ENCODE data around the gene HIVEP1.

Gene HIVEP1

DNA sequence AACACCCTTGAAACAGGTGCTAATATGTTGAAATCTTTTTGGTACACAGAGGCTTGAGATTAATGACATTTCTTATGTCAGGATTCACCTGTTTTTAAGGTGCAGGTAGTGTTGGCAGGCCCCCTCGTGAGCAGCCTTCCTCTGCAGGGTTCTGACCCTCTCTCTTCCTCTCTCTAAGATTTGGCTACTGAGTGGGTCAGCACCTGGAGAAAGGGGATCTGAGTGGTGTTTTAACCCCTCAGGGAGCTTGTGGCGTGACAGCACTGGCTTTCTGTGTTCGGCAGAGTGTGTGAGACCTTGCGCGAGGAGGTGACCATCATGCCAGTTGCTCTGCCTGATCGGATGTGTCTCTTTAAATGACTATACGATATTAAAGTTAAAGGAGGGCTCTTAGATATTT, 37.1 kb downstream of the HIVEP1 start:
- TF ChIP-seq YY1 (IDR thresholded peaks at IDR 0.05; ENCODE audit: insufficient read depth, insufficient read length) (no peak), SUZ12 (IDR thresholded peaks at IDR 0.05; ENCODE audit: extremely low read depth, insufficient read depth, insufficient read length) (no peak), ZNF274 (IDR thresholded peaks at IDR 0.05; ENCODE audit: low read depth, low read length) (no peak)
- no peak overlapping the region for H3K9ac ChIP-seq (ENCODE audit: insufficient read length, low read depth)

DNA sequence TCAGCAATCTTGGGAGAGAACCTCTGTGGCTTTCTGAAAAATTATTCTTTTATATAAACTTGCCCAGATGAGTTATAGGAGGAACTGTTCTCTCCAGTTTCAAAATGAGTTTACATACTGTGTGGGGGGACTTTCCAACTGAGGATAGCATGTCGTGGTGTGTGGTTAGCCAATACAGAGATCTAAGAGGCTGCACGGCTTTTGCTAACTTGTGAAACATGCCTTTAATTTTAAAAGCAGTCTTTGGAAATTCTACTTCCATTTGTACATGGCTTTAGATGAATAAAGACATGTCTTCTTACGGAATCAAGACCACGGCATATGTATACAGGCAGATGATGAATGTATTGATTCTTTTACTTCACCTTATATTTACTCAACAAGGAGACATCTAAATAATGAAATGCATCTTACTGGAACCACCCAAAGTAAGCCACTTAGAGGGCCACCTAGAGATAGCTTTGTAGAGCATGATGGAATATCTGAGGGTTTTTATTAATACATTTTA, 39.8 kb downstream of the HIVEP1 start:
- H3K4me3 ChIP-seq (ENCODE audit: insufficient read length, low read depth), result no peak overlapping the region
- peaks cover 4% of the 10 kb centered on the region for H3K36me3 ChIP-seq (ENCODE audit: insufficient read depth, insufficient read length, low read length)
- no peak overlapping the region for H3K9ac ChIP-seq (ENCODE audit: insufficient read length, low read depth)
- no peaks in the 10 kb centered on the region for H3K4me1 ChIP-seq (ENCODE audit: insufficient read depth, insufficient read length)
- no peak for DNase-seq (ENCODE audit: low read depth, low spot score)
- no peak for TF ChIP-seq YY1 (IDR thresholded peaks at IDR 0.05; ENCODE audit: insufficient read depth, insufficient read length)
- H3K9me3 ChIP-seq (ENCODE audit: insufficient read depth, low read length), result no peaks in the 10 kb centered on the region
- no peaks in the 10 kb centered on the region for H3K27me3 ChIP-seq (ENCODE audit: insufficient read depth, insufficient read length)

More for the DNA sequence above, 37.1 kb downstream of the HIVEP1 start:
- no peak for DNase-seq (ENCODE audit: low read depth, low spot score)
- Histone ChIP-seq H3K27me3 (ENCODE audit: insufficient read depth, insufficient read length) (no peaks in the 10 kb centered on the region), H3K4me3 (ENCODE audit: insufficient read length, low read depth) (no peak overlapping the region), H3K4me1 (ENCODE audit: insufficient read depth, insufficient read length) (no peaks in the 10 kb centered on the region), H3K9me3 (ENCODE audit: insufficient read depth, low read length) (no peaks in the 10 kb centered on the region), H3K36me3 (ENCODE audit: insufficient read depth, insufficient read length, low read length) (peaks cover 4% of the 10 kb centered on the region)

DNA sequence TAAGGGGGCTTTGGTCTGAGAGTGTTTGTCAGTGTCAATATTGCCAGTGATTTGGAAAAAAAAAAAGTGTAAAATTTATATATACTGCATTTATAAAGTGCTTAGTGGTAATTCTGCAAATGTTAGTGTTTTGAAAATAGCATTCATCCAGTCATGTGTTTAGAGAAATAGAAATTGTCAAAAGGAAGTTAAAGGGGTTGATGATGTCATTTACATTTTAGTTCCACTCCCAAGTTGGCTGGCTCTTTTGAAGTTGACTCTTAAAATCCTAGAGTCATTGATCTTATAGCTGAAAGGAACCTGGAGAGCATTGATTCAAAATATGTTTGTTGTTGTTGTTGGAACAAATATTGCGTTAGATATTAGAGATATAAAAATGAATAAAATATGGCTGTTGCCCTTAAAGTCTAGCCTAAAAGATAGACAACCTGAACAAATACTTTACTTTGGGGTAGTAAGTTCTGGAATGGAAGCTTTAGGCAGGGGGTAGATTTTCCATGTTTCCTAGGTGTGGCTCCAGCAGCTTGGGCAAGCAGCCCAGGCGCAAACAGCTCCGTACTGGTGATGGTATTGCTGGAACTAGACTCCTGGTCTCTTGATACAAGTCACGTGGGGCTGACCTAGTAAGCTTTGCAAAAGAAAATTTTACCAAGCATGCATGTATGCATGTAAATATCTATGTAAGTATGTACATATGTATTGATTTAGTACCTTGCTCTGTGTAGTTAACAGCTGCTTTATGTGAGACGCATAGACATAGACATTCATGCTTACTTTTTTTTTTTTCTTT, 46.3 kb downstream of the HIVEP1 start:
- H3K4me1 ChIP-seq (ENCODE audit: insufficient read depth, insufficient read length), result no peaks in the 10 kb centered on the region
- no peaks in the 10 kb centered on the region for H3K27me3 ChIP-seq (ENCODE audit: insufficient read depth, insufficient read length)
- no peaks in the 10 kb centered on the region for H3K36me3 ChIP-seq (ENCODE audit: insufficient read depth, insufficient read length, low read length)
- no peak for DNase-seq (ENCODE audit: low read depth, low spot score)
- H3K9me3 ChIP-seq (ENCODE audit: insufficient read depth, low read length), result no peaks in the 10 kb centered on the region
- H3K4me3 ChIP-seq (ENCODE audit: insufficient read length, low read depth), result no peak overlapping the region
- TF ChIP-seq SUZ12 (IDR thresholded peaks at IDR 0.05; ENCODE audit: extremely low read depth, insufficient read depth, insufficient read length), result no peak
- no peak for TF ChIP-seq YY1 (IDR thresholded peaks at IDR 0.05; ENCODE audit: insufficient read depth, insufficient read length)
- TF ChIP-seq ZNF274 (IDR thresholded peaks at IDR 0.05; ENCODE audit: low read depth, low read length), result no peak
- H3K9ac ChIP-seq (ENCODE audit: insufficient read length, low read depth), result no peak overlapping the region

DNA sequence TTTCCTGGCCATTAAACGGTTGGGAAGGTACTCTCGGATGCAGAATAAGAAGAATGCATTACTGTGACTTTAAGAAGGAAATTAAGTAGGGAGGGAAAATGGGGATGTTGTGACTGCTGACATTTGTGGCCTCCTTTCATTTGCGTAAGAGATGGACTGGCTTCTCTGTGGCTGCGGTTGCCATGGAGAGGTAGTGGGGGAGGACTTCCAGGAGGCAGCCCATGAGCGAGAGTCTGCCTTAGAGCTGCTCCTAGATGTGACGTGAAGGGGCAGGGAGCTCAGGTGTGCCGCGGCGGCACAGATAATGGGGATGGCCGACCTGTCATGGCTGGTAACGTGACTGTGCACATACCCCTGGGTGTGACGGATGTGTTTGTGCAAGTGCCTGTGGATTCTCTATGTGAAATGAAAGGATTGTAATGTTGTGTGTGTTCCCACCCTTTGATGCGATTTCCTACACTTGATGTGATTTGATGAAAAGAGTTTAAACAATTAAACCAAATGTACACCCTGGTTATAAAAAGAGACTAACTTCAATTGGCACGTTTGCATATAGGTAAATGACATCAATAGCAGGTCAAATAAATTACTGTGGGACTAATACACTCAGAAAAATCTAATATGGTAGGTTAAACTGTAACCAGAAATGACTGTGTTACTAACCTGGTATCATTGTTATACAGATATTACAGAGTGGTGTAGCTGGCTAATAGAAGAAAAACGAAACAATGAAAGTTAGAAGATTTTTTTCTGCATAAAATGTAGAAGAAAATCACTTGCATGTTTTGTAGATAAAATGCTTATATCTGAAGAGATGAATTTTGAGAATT, 48.9 kb downstream of the HIVEP1 start:
- Histone ChIP-seq H3K36me3 (ENCODE audit: insufficient read depth, insufficient read length, low read length) (no peaks in the 10 kb centered on the region), H3K9ac (ENCODE audit: insufficient read length, low read depth) (no peak overlapping the region), H3K4me3 (ENCODE audit: insufficient read length, low read depth) (no peak overlapping the region), H3K9me3 (ENCODE audit: insufficient read depth, low read length) (no peaks in the 10 kb centered on the region), H3K27me3 (ENCODE audit: insufficient read depth, insufficient read length) (no peaks in the 10 kb centered on the region), H3K4me1 (ENCODE audit: insufficient read depth, insufficient read length) (no peaks in the 10 kb centered on the region)
- DNase-seq (ENCODE audit: low read depth, low spot score), result peak; percentile 57
- TF ChIP-seq ZNF274 (IDR thresholded peaks at IDR 0.05; ENCODE audit: low read depth, low read length), result no peak
- TF ChIP-seq SUZ12 (IDR thresholded peaks at IDR 0.05; ENCODE audit: extremely low read depth, insufficient read depth, insufficient read length), result no peak
- TF ChIP-seq YY1 (IDR thresholded peaks at IDR 0.05; ENCODE audit: insufficient read depth, insufficient read length), result no peak

DNA sequence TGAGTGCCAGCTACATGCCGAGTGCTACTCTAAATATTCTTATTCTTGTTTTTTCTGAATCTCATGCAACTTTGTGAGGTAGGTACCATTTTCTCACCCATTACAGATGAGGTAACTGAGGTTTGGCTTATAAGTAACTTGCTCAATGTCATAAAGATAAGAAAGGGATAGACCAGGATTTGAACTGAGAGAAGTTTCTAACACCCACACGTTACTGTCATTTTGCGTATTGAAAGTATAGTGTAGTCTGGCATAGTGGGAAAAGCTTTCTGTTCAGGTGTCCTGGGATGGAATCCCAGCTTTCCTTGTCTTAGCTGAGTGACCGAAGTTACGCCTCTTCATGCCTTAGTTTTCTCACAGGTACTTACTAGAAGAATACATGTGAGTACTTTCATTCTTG, 50.5 kb downstream of the HIVEP1 start:
- no peaks in the 10 kb centered on the region for H3K27me3 ChIP-seq (ENCODE audit: insufficient read depth, insufficient read length)
- no peaks in the 10 kb centered on the region for H3K4me1 ChIP-seq (ENCODE audit: insufficient read depth, insufficient read length)
- H3K4me3 ChIP-seq (ENCODE audit: insufficient read length, low read depth), result no peak overlapping the region
- no peaks in the 10 kb centered on the region for H3K36me3 ChIP-seq (ENCODE audit: insufficient read depth, insufficient read length, low read length)
- H3K9ac ChIP-seq (ENCODE audit: insufficient read length, low read depth), result no peak overlapping the region
- no peak for DNase-seq (ENCODE audit: low read depth, low spot score)
- no peaks in the 10 kb centered on the region for H3K9me3 ChIP-seq (ENCODE audit: insufficient read depth, low read length)
- no peak for TF ChIP-seq SUZ12 (IDR thresholded peaks at IDR 0.05; ENCODE audit: extremely low read depth, insufficient read depth, insufficient read length)
- TF ChIP-seq ZNF274 (IDR thresholded peaks at IDR 0.05; ENCODE audit: low read depth, low read length), result no peak

DNA sequence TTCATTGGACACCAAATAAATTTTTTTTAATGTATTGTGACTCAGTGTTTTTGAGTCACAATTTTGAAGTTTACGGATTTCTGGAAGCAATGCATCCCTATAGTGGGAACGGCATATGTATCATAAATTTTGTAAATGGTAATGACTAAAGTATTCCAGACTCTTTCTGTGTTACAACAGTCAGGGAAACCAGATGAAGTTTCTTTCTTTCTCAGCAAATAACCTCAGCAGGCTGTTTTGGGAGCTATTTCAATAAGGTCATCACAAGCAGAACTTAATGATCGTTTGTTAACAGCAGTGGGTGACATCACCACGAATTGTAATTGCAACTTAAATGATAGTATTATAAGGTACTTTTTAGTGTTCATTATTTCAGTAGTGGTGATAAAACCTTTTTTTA, 52.0 kb downstream of the HIVEP1 start:
- no peak overlapping the region for H3K9ac ChIP-seq (ENCODE audit: insufficient read length, low read depth)

DNA sequence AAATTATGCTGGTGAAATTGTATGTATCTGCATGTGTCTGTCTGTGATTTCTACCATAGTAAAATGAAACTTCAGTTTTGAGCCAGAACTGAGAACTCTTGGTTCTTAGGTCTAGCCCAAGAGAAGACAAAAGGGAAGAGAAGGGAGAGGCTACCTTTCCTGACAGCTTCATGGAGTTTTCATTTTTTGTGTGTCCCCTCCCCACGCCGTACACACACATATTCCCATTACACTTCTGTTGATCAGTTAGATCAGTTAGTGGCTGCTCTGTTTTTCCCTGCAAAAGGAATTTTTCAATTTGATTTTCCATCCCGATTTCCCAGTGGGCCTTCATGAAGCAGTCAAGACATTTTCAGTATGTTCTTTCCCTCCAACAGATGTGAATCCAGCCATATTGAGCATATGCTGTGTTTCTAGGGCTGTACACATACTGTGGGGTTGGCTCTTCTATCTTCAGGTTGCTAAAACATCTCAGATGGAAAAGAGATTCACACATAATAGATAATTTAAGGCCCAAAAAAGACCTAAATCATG, 52.5 kb downstream of the HIVEP1 start:
- Histone ChIP-seq H3K4me1 (ENCODE audit: insufficient read depth, insufficient read length) (no peaks in the 10 kb centered on the region), H3K36me3 (ENCODE audit: insufficient read depth, insufficient read length, low read length) (no peaks in the 10 kb centered on the region), H3K4me3 (ENCODE audit: insufficient read length, low read depth) (no peak overlapping the region), H3K9ac (ENCODE audit: insufficient read length, low read depth) (no peak overlapping the region), H3K9me3 (ENCODE audit: insufficient read depth, low read length) (no peaks in the 10 kb centered on the region), H3K27me3 (ENCODE audit: insufficient read depth, insufficient read length) (no peaks in the 10 kb centered on the region)
- DNase-seq (ENCODE audit: low read depth, low spot score), result no peak
- TF ChIP-seq SUZ12 (IDR thresholded peaks at IDR 0.05; ENCODE audit: extremely low read depth, insufficient read depth, insufficient read length) (no peak), YY1 (IDR thresholded peaks at IDR 0.05; ENCODE audit: insufficient read depth, insufficient read length) (no peak), ZNF274 (IDR thresholded peaks at IDR 0.05; ENCODE audit: low read depth, low read length) (no peak)

More for the DNA sequence above, 52.0 kb downstream of the HIVEP1 start:
- Histone ChIP-seq H3K4me3 (ENCODE audit: insufficient read length, low read depth) (no peak overlapping the region), H3K4me1 (ENCODE audit: insufficient read depth, insufficient read length) (no peaks in the 10 kb centered on the region), H3K9me3 (ENCODE audit: insufficient read depth, low read length) (no peaks in the 10 kb centered on the region), H3K36me3 (ENCODE audit: insufficient read depth, insufficient read length, low read length) (no peaks in the 10 kb centered on the region), H3K27me3 (ENCODE audit: insufficient read depth, insufficient read length) (no peaks in the 10 kb centered on the region)
- DNase-seq (ENCODE audit: low read depth, low spot score), result no peak
- TF ChIP-seq YY1 (IDR thresholded peaks at IDR 0.05; ENCODE audit: insufficient read depth, insufficient read length), result no peak
- no peak for TF ChIP-seq SUZ12 (IDR thresholded peaks at IDR 0.05; ENCODE audit: extremely low read depth, insufficient read depth, insufficient read length)
- TF ChIP-seq ZNF274 (IDR thresholded peaks at IDR 0.05; ENCODE audit: low read depth, low read length), result no peak
